ENCODE measurements around the gene ZDHHC5.

ZDHHC5 gene

GRCh38 chr11:57667736-57668433 lies at the start of gene ZDHHC5:
Gene ZDHHC5 (plus strand): TSS chr11:57668114. CDS start chr11:57673091, 4,977 bp downstream.
- peak; percentile 100 for DNase-seq

- no peak for DNase-seq
These were observed 49.5 kb upstream of the ZDHHC5 start for GRCh38 chr11:57618438-57618837.

GRCh38 chr11:57619331-57619730 lies 48.6 kb upstream of the ZDHHC5 start:
- DNase-seq, result no peak

- no peak for DNase-seq
These were observed 47.4 kb upstream of the ZDHHC5 start for GRCh38 chr11:57620467-57620866.

GRCh38 chr11:57622263-57622662 lies 45.7 kb upstream of the ZDHHC5 start:
- no peak for DNase-seq

GRCh38 chr11:57624864-57625263 lies 43.0 kb upstream of the ZDHHC5 start:
- no peak for DNase-seq

GRCh38 chr11:57626895-57627294 lies 41.0 kb upstream of the ZDHHC5 start:
- DNase-seq, result no peak

- DNase-seq, result no peak
These were observed 37.7 kb upstream of the ZDHHC5 start for GRCh38 chr11:57630171-57630570.

GRCh38 chr11:57632116-57632515 lies 35.8 kb upstream of the ZDHHC5 start:
- DNase-seq, result no peak

GRCh38 chr11:57633394-57634070 lies 34.4 kb upstream of the ZDHHC5 start:
- DNase-seq, result no peak

GRCh38 chr11:57634311-57634710 lies 33.6 kb upstream of the ZDHHC5 start:
- DNase-seq, result no peak

GRCh38 chr11:57635246-57635645 lies 32.7 kb upstream of the ZDHHC5 start:
- no peak for DNase-seq

GRCh38 chr11:57637626-57638004 lies 30.3 kb upstream of the ZDHHC5 start:
- DNase-seq, result no peak

GRCh38 chr11:57638005-57638781 lies 29.7 kb upstream of the ZDHHC5 start:
- no peak for DNase-seq

- no peak for DNase-seq
These were observed 29.0 kb upstream of the ZDHHC5 start for GRCh38 chr11:57638811-57639320.

- DNase-seq, result no peak
These were observed 28.4 kb upstream of the ZDHHC5 start for GRCh38 chr11:57639321-57640067.

- no peak for DNase-seq
These were observed 27.7 kb upstream of the ZDHHC5 start for GRCh38 chr11:57640068-57640800.

GRCh38 chr11:57641011-57641807 lies 26.7 kb upstream of the ZDHHC5 start:
- DNase-seq, result no peak

- DNase-seq, result no peak
These were observed 24.1 kb upstream of the ZDHHC5 start for GRCh38 chr11:57643802-57644201.

GRCh38 chr11:57644748-57645688 lies 22.9 kb upstream of the ZDHHC5 start:
- peak; percentile 93 for DNase-seq
